DOHH2 (cell line): ENCODE measurements around the gene UBE2H.

Experiments
- EZH2phosphoT487 ChIP-seq: fragments of 200-600 bp; sonication (generic); IDR thresholded peaks from 2 replicates; pipeline ENCODE4 v1.6.1; 2017; ENCODE audit warnings: borderline replicate concordance, mild to moderate bottlenecking, antibody characterized with exemption, low read length, moderate library complexity, mixed read lengths
- TF ChIP-seq, protein P1 (sequence below): fragments of 200-600 bp; sonication (generic); IDR thresholded peaks from one replicate; pipeline ENCODE4 v1.5.1; 2014; ENCODE audit warnings: antibody characterized with exemption, mild to moderate bottlenecking, low read depth, low read length; ENCODE audit not compliant: poor library complexity, severe bottlenecking

DNA sequence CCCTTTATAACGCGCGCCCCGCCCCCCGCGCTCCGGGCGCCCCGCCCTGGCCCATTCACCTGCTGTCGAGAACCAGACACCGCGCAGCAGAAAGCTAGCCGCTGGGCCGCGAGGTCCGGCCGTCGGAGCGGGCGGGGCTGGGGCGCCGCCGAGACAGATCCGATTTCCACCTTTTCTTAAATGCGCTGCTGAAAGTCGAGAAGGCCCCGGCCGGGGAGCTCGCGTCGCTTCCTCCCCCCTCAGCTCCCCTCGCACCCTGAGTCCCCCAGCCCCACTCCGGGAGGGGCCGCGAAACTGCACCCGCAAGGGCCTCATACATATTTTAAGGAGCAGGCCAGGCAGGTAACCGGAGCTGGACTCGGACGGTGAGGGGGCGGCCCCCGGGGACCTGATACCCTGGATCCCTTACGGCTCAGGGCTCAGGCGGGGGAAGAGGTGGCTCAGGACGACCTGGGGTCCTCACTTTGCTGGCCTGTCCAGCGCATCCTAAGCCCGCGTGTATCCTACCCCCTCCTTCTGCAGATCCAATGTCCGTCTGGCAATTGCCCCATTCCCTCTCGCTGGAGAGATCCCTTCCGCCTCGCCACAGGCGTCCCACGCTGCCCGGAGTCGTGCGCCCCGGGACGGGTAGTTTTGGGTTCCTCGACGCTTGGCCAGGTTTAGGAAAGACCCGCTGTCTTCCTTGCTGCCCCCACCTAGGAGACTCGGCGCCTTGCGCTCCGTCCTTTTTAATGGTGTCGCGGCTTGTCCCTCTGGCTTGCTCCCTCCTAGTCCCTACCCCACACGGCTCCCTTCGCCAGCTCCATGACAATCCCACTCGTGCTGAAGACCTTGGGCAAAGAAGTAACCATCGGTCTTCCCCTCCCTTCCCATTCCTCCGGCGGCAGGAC lies 170.6 kb downstream of the UBE2H start:
- TF ChIP-seq, protein P1, sequence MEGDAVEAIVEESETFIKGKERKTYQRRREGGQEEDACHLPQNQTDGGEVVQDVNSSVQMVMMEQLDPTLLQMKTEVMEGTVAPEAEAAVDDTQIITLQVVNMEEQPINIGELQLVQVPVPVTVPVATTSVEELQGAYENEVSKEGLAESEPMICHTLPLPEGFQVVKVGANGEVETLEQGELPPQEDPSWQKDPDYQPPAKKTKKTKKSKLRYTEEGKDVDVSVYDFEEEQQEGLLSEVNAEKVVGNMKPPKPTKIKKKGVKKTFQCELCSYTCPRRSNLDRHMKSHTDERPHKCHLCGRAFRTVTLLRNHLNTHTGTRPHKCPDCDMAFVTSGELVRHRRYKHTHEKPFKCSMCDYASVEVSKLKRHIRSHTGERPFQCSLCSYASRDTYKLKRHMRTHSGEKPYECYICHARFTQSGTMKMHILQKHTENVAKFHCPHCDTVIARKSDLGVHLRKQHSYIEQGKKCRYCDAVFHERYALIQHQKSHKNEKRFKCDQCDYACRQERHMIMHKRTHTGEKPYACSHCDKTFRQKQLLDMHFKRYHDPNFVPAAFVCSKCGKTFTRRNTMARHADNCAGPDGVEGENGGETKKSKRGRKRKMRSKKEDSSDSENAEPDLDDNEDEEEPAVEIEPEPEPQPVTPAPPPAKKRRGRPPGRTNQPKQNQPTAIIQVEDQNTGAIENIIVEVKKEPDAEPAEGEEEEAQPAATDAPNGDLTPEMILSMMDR = no peak
- TF ChIP-seq EZH2phosphoT487 = no peak
